Cerebellar cortex (tissue), 1 donor: Measurements from ENCODE around the gene KIF25.
"Not testable (repeated sequence)": the region's sequence is repeated elsewhere in the genome, so short reads cannot be mapped to it uniquely, and the experiment has no call there.

ENCODE experiments used
- DNase-seq: peaks from one replicate; pipeline ENCODE4 v3.0.0-alpha.2; 2015; ENCODE audit warnings: low spot score

The KIF25 gene

GRCh38 chr6:167975458-167975857 is 22.0 kb upstream of the KIF25 start:
- no peak for DNase-seq

GRCh38 chr6:167976116-167976657 is 21.3 kb upstream of the KIF25 start:
- not testable (repeated sequence) for DNase-seq

GRCh38 chr6:167976708-167977107 is 20.8 kb upstream of the KIF25 start:
- DNase-seq = no peak

- no peak for DNase-seq
These were observed 19.6 kb upstream of the KIF25 start for GRCh38 chr6:167977717-167978467.

- DNase-seq = no peak
These were observed 18.9 kb upstream of the KIF25 start for GRCh38 chr6:167978607-167979006.

- DNase-seq = no peak
These were observed 17.9 kb upstream of the KIF25 start for GRCh38 chr6:167979436-167980139.

GRCh38 chr6:167980911-167981580 is 16.4 kb upstream of the KIF25 start:
- no peak for DNase-seq

GRCh38 chr6:167981916-167982462 is 15.5 kb upstream of the KIF25 start:
- DNase-seq = no peak

- no peak for DNase-seq
These were observed 13.2 kb upstream of the KIF25 start for GRCh38 chr6:167984144-167984719.

GRCh38 chr6:167984876-167985604 is 12.4 kb upstream of the KIF25 start:
- DNase-seq = no peak

- no peak for DNase-seq
These were observed 11.4 kb upstream of the KIF25 start for GRCh38 chr6:167985911-167986595.

- DNase-seq = no peak
These were observed 9.9 kb upstream of the KIF25 start for GRCh38 chr6:167987396-167988153.

- no peak for DNase-seq
These were observed 9.3 kb upstream of the KIF25 start for GRCh38 chr6:167988154-167988495.

GRCh38 chr6:167988945-167989841 is 8.3 kb upstream of the KIF25 start:
- no peak for DNase-seq

- DNase-seq = no peak
These were observed 7.2 kb upstream of the KIF25 start for GRCh38 chr6:167990016-167990945.

- DNase-seq = no peak
These were observed 4.3 kb upstream of the KIF25 start for GRCh38 chr6:167993169-167993568.

GRCh38 chr6:167993831-167994230 is 3.6 kb upstream of the KIF25 start:
- no peak for DNase-seq

- no peak for DNase-seq
These were observed 2.2 kb upstream of the KIF25 start for GRCh38 chr6:167995302-167995701.
